ENCODE data around the gene ALDOA.

The ALDOA gene

DNA sequence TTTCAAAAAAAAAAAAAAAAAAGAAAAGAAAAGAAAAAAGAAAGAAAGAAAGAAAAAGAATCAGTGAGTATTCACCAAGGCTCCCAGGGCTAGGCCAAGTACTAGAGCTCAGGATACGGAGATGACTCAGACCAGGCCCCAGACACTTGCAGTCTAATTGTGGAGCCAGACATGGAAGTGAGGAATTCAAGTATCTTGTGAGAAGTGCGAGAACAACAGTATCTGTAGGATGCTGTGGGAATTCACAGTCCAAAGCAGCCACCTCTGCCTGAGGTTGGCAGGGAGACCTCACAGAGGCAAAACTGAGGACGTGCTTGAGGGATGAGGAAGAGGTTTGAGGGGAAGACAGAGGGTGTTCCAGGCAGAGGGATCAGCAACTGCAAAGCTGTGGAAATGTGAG lies 14.0 kb upstream of the ALDOA start:
- H2AK5ac ChIP-seq (ENCODE audit: low read length): no peak overlapping the region
- peaks cover 2% of the 10 kb centered on the region for H3K79me2 ChIP-seq (ENCODE audit: control insufficient read depth, insufficient read depth, low read length, poor library complexity)
- H3K9ac ChIP-seq (ENCODE audit: low read length): no peak overlapping the region
- no peak for DNase-seq
- no peak overlapping the region for H2BK120ac ChIP-seq (ENCODE audit: insufficient read depth, low read length, poor library complexity)
- H3K18ac ChIP-seq (ENCODE audit: low read length): no peak overlapping the region
- H2BK5ac ChIP-seq (ENCODE audit: low read depth, low read length, poor library complexity): no peak overlapping the region
- H3K4me1 ChIP-seq (ENCODE audit: control insufficient read depth in 1 of 2, insufficient read depth in 2 of 2, low read length in 2 of 2): peaks cover 3 to 14% of the 10 kb centered on the region in 2 experiments
- peak overlapping the region; percentile 22 for H3K27ac ChIP-seq (ENCODE audit: low read depth, low read length)
- no peak overlapping the region for H3K4ac ChIP-seq (ENCODE audit: low read depth, low read length)
- no peaks in the 10 kb centered on the region for H3K27me3 ChIP-seq (ENCODE audit: insufficient read depth, low read length)
- H3K9me3 ChIP-seq (ENCODE audit: insufficient read depth, low read depth, low read length): peaks cover 3% of the 10 kb centered on the region
- no peak overlapping the region for H2BK12ac ChIP-seq (ENCODE audit: low read length)
- H4K8ac ChIP-seq (ENCODE audit: low read depth, low read length): no peak overlapping the region
- peaks cover 5% of the 10 kb centered on the region for H3K79me1 ChIP-seq (ENCODE audit: low read length)
- H4K91ac ChIP-seq (ENCODE audit: low read depth, low read length): no peak overlapping the region
- no peak overlapping the region for H3K14ac ChIP-seq (ENCODE audit: low read length)
- no CpG with 5 or more reads among the region's 3 CpGs for WGBS (ENCODE audit: extremely low coverage, insufficient coverage, insufficient read length)
- no peak overlapping the region for H3K4me2 ChIP-seq (ENCODE audit: low read length)
- no peak overlapping the region for H4K12ac ChIP-seq (ENCODE audit: low read depth, low read length)
- H3K4me3 ChIP-seq (ENCODE audit: low read depth, low read length): no peak overlapping the region
- H3K23ac ChIP-seq (ENCODE audit: low read length): no peak overlapping the region
- H3K36me3 ChIP-seq (ENCODE audit: control insufficient read depth in 1 of 2, insufficient read depth in 2 of 2, low read length in 2 of 2): no peaks in the 10 kb centered on the region
- H2AFZ ChIP-seq (ENCODE audit: insufficient read depth, low read length, poor library complexity): no peak overlapping the region

DNA sequence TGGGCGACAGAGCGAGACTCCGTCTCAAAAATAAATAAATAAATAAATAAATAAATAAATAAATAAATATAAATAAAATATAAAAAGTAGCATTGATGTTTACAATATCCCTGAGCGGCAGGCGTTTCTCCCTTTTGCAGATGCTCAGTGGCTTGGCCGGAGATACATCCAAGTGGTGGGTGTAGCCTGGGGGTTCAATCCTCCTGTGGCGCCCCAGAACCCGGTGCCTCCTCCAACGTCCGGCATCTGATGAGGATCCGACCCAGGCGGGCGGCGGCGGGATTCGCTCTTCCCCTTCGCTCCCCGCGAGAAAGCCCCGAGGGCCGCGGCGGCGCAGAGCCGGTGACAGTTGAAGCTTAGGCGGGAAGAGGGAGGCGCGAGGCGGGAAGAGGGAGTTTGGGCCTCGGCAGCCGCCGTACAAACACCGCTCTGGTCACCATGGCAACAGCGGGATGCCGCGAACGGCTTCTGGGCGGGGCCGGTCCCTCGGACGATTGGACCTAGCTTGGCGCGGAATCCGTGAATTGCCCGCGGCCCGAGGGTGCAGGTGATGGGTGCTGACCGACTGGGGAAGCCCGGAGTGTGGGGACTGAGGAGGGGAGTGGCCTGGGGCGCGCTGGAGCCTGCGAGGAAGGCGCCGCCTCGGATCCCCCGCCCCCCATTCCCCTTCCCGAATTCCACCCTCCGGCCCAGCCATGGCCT lies 12.7 kb upstream of the ALDOA start:
- peak overlapping the region; percentile 90 for H4K12ac ChIP-seq (ENCODE audit: low read depth, low read length)
- H4K91ac ChIP-seq (ENCODE audit: low read depth, low read length): peak overlapping the region; percentile 83
- peak overlapping the region; percentile 69 for H3K9ac ChIP-seq (ENCODE audit: low read length)
- peak overlapping the region; percentile 98 for H3K4me2 ChIP-seq (ENCODE audit: low read length)
- H3K4me3 ChIP-seq (ENCODE audit: low read depth, low read length): peak overlapping the region; percentile 73
- no peak overlapping the region for H3K27ac ChIP-seq (ENCODE audit: low read depth, low read length)
- no peak overlapping the region for H2BK5ac ChIP-seq (ENCODE audit: low read depth, low read length, poor library complexity)
- no peaks in the 10 kb centered on the region for H3K36me3 ChIP-seq (ENCODE audit: control insufficient read depth in 1 of 2, insufficient read depth in 2 of 2, low read length in 2 of 2)
- H3K4me1 ChIP-seq (ENCODE audit: control insufficient read depth in 1 of 2, insufficient read depth in 2 of 2, low read length in 2 of 2): peaks cover 3 to 14% of the 10 kb centered on the region in 2 experiments
- peak overlapping the region; percentile 92 for H2AFZ ChIP-seq (ENCODE audit: insufficient read depth, low read length, poor library complexity)
- peak overlapping the region; percentile 60 for H2BK120ac ChIP-seq (ENCODE audit: insufficient read depth, low read length, poor library complexity)
- H3K23ac ChIP-seq (ENCODE audit: low read length): no peak overlapping the region
- WGBS (ENCODE audit: extremely low coverage, insufficient coverage, insufficient read length): no CpG with 5 or more reads among the region's 58 CpGs
- peak overlapping the region; percentile 93 for H4K8ac ChIP-seq (ENCODE audit: low read depth, low read length)
- peak overlapping the region; percentile 61 for H2BK12ac ChIP-seq (ENCODE audit: low read length)
- H3K27me3 ChIP-seq (ENCODE audit: insufficient read depth, low read length): no peaks in the 10 kb centered on the region
- no peak overlapping the region for H2AK5ac ChIP-seq (ENCODE audit: low read length)
- peaks cover 5% of the 10 kb centered on the region for H3K79me1 ChIP-seq (ENCODE audit: low read length)
- H3K4ac ChIP-seq (ENCODE audit: low read depth, low read length): peak overlapping the region; percentile 46
- peak; percentile 94 to 98 for DNase-seq
- H3K9me3 ChIP-seq (ENCODE audit: insufficient read depth, low read depth, low read length): peaks cover 3% of the 10 kb centered on the region
- H3K18ac ChIP-seq (ENCODE audit: low read length): peak overlapping the region; percentile 92
- peaks cover 2% of the 10 kb centered on the region for H3K79me2 ChIP-seq (ENCODE audit: control insufficient read depth, insufficient read depth, low read length, poor library complexity)
- peak overlapping the region; percentile 93 for H3K14ac ChIP-seq (ENCODE audit: low read length)

DNA sequence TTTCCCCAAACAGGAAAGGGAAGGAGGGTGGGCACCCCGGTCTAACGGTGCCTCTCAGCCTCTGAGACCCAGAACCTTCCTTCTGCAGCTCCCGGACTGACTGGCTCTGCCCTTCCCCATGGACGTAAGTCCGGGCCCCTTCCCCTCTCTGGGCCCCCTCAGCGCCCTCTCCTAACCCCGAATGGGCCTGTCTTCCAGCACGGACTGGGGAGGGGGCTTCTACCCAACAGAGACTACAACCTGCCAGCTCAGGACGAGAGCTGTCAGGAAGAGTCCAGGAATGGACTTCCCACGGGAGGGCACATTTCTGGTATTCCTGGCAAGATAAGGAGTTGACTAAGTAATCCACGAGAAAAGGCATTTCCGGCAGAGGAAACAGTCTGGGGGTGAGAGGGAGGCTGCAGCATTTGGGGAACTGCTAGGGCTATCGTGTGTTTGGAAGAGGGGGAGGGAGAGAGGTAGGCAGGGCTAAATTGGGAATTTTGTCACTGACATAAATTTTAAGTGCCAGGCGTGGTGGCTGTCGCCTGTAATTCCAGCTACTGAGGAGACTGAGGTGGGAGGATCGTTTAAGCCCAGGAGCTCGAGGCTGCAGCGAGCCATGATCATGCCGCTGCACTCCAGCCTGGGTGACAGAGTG lies 12.1 kb upstream of the ALDOA start:
- no peak overlapping the region for H3K18ac ChIP-seq (ENCODE audit: low read length)
- no peak overlapping the region for H2BK12ac ChIP-seq (ENCODE audit: low read length)
- peaks cover 3% of the 10 kb centered on the region for H3K9me3 ChIP-seq (ENCODE audit: insufficient read depth, low read depth, low read length)
- no peak overlapping the region for H3K4ac ChIP-seq (ENCODE audit: low read depth, low read length)
- H3K23ac ChIP-seq (ENCODE audit: low read length): no peak overlapping the region
- H3K27me3 ChIP-seq (ENCODE audit: insufficient read depth, low read length): no peaks in the 10 kb centered on the region
- H3K27ac ChIP-seq (ENCODE audit: low read depth, low read length): no peak overlapping the region
- H2BK5ac ChIP-seq (ENCODE audit: low read depth, low read length, poor library complexity): no peak overlapping the region
- H3K4me3 ChIP-seq (ENCODE audit: low read depth, low read length): peak overlapping the region; percentile 73
- peaks cover 2% of the 10 kb centered on the region for H3K79me2 ChIP-seq (ENCODE audit: control insufficient read depth, insufficient read depth, low read length, poor library complexity)
- H4K91ac ChIP-seq (ENCODE audit: low read depth, low read length): peak overlapping the region; percentile 38
- no peak overlapping the region for H3K14ac ChIP-seq (ENCODE audit: low read length)
- no peak overlapping the region for H2BK120ac ChIP-seq (ENCODE audit: insufficient read depth, low read length, poor library complexity)
- DNase-seq: peak; percentile 64 to 73
- no peak overlapping the region for H4K12ac ChIP-seq (ENCODE audit: low read depth, low read length)
- H4K8ac ChIP-seq (ENCODE audit: low read depth, low read length): peak overlapping the region; percentile 44
- WGBS (ENCODE audit: extremely low coverage, insufficient coverage, insufficient read length): no CpG with 5 or more reads among the region's 19 CpGs
- peaks cover 5% of the 10 kb centered on the region for H3K79me1 ChIP-seq (ENCODE audit: low read length)
- H2AK5ac ChIP-seq (ENCODE audit: low read length): no peak overlapping the region
- H3K4me2 ChIP-seq (ENCODE audit: low read length): peak overlapping the region; percentile 98
- peak overlapping the region; percentile 68 for H2AFZ ChIP-seq (ENCODE audit: insufficient read depth, low read length, poor library complexity)
- no peaks in the 10 kb centered on the region for H3K36me3 ChIP-seq (ENCODE audit: control insufficient read depth in 1 of 2, insufficient read depth in 2 of 2, low read length in 2 of 2)
- H3K4me1 ChIP-seq (ENCODE audit: control insufficient read depth in 1 of 2, insufficient read depth in 2 of 2, low read length in 2 of 2): peaks cover 3 to 14% of the 10 kb centered on the region in 2 experiments
- H3K9ac ChIP-seq (ENCODE audit: low read length): peak overlapping the region; percentile 69

DNA sequence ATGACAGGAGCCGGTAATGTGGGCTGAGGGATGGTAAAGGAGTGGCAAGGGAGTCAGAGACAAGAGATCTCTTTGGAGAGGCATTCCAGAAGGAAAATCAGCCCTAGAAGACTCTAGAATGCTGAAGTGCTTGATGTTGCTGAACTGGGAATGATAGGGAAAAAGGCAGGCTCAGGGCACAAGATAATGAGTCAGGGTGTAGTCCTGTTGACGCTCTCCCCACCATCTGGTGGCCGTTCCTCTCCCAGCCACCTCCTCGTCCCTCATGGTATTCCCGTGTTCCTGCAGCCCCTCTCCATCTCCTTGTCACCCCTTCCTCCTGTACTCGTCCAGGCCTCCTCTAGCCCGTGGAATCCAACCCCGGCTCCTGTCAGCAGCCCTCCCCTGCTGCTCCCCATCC lies 11.1 kb upstream of the ALDOA start:
- Histone ChIP-seq H3K36me3 (ENCODE audit: control insufficient read depth in 1 of 2, insufficient read depth in 2 of 2, low read length in 2 of 2) (no peaks in the 10 kb centered on the region), H3K18ac (ENCODE audit: low read length) (no peak overlapping the region), H2BK120ac (ENCODE audit: insufficient read depth, low read length, poor library complexity) (no peak overlapping the region), H4K8ac (ENCODE audit: low read depth, low read length) (no peak overlapping the region), H3K79me2 (ENCODE audit: control insufficient read depth, insufficient read depth, low read length, poor library complexity) (peaks cover 2% of the 10 kb centered on the region), H3K79me1 (ENCODE audit: low read length) (peaks cover 5% of the 10 kb centered on the region), H2BK12ac (ENCODE audit: low read length) (no peak overlapping the region), H3K4me3 (ENCODE audit: low read depth, low read length) (no peak overlapping the region), H3K23ac (ENCODE audit: low read length) (peak overlapping the region; percentile 18), H4K12ac (ENCODE audit: low read depth, low read length) (no peak overlapping the region), H3K14ac (ENCODE audit: low read length) (no peak overlapping the region), H3K4ac (ENCODE audit: low read depth, low read length) (no peak overlapping the region), H3K27ac (ENCODE audit: low read depth, low read length) (no peak overlapping the region), H2BK5ac (ENCODE audit: low read depth, low read length, poor library complexity) (no peak overlapping the region), H3K9me3 (ENCODE audit: insufficient read depth, low read depth, low read length) (peaks cover 3% of the 10 kb centered on the region), H2AFZ (ENCODE audit: insufficient read depth, low read length, poor library complexity) (no peak overlapping the region), H3K4me2 (ENCODE audit: low read length) (no peak overlapping the region), H3K27me3 (ENCODE audit: insufficient read depth, low read length) (no peaks in the 10 kb centered on the region), H4K91ac (ENCODE audit: low read depth, low read length) (no peak overlapping the region), H2AK5ac (ENCODE audit: low read length) (no peak overlapping the region), H3K4me1 (ENCODE audit: control insufficient read depth in 1 of 2, insufficient read depth in 2 of 2, low read length in 2 of 2) (peaks cover 3 to 14% of the 10 kb centered on the region in 2 experiments), H3K9ac (ENCODE audit: low read length) (peak overlapping the region; percentile 33)
- WGBS (ENCODE audit: extremely low coverage, insufficient coverage, insufficient read length): no CpG with 5 or more reads among the region's 8 CpGs
- no peak for DNase-seq

Measured in trophoblast cell (in vitro differentiated cells and primary cell).